HEK293T (cell line): ENCODE measurements around the gene YAF2.

Source experiments
- ARNT ChIP-seq: fragments of 450-650 bp; IDR thresholded peaks from 2 replicates; pipeline ENCODE4 v1.6.1; 2017; ENCODE audit warnings: mild to moderate bottlenecking
- BHLHE40 ChIP-seq: fragments of 450-650 bp; IDR thresholded peaks from 2 replicates; pipeline ENCODE4 v1.6.1; 2016; ENCODE audit warnings: mild to moderate bottlenecking, moderate library complexity, borderline replicate concordance
- CTBP1 ChIP-seq: fragments of 450-650 bp; IDR thresholded peaks from 2 replicates; pipeline ENCODE4 v1.6.1; 2016; ENCODE audit warnings: borderline replicate concordance
- ELF4 ChIP-seq: fragments of 450-650 bp; IDR thresholded peaks from 2 replicates; pipeline ENCODE4 v1.6.1; 2017; ENCODE audit warnings: antibody characterized with exemption
- FOXM1 ChIP-seq: fragments of 450-650 bp; IDR thresholded peaks from 2 replicates; pipeline ENCODE4 v1.6.1; 2017; ENCODE audit warnings: mild to moderate bottlenecking, borderline replicate concordance
- NFRKB ChIP-seq: fragments of 450-650 bp; IDR thresholded peaks from 2 replicates; pipeline ENCODE4 v1.6.1; 2016; ENCODE audit warnings: mild to moderate bottlenecking, moderate library complexity
- SP1 ChIP-seq: fragments of 450-650 bp; IDR thresholded peaks from 2 replicates; pipeline ENCODE4 v1.6.1; 2017
- TARDBP ChIP-seq: fragments of 450-650 bp; IDR thresholded peaks from 2 replicates; pipeline ENCODE4 v1.6.1; 2016
- ZNF384 ChIP-seq: fragments of 450-650 bp; IDR thresholded peaks from 2 replicates; pipeline ENCODE4 v1.6.1; 2016

DNA sequence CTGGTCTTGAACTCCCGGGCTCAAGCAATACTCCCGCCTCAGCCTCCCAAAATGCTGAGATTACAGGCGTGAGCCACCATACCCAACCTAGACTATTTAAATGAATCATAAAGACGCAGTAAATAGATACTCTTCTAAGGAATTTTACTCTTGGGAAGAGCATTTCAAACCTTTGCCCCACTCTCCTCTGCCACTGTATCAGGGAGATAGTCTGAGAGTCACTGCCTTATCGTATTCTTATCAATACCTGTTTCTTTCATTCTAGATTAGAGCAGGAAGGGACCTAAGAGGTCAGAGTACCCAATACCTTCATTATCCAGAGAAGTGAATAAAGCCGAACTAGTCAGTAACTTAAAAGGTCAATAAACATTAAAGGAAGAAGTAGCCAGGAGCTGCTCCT is 109.2 kb downstream of the YAF2 start:
- TF ChIP-seq FOXM1, result no peak
- no peak for TF ChIP-seq ARNT
- TF ChIP-seq TARDBP, result no peak
- no peak for TF ChIP-seq NFRKB
- no peak for TF ChIP-seq BHLHE40
- TF ChIP-seq SP1, result no peak
- TF ChIP-seq ELF4, result no peak
- no peak for TF ChIP-seq ZNF384
- no peak for TF ChIP-seq CTBP1
